GM12878 (cell line): ENCODE measurements around the gene NMRK1. TPM values are rescaled to one million over a fixed set of nuclear protein-coding genes. Genes with fewer than 3 reads are reported as not detected.
A peak's percentile ranks its signal among the peaks of the same experiment; 100 is the strongest.

Experiments
- ASH2L ChIP-seq: fragments of 300-600, 200-600 bp; sonication (generic); IDR thresholded peaks from 2 replicates; pipeline ENCODE4 v1.6.1; 2017; ENCODE audit warnings: low read depth, mild to moderate bottlenecking, borderline replicate concordance
- BMI1 ChIP-seq: fragments of 450-650 bp; IDR thresholded peaks from 2 replicates; pipeline ENCODE4 v1.6.1; 2016; ENCODE audit warnings: mild to moderate bottlenecking, moderate library complexity, borderline replicate concordance
- CHD1 ChIP-seq: IDR thresholded peaks from 2 replicates; pipeline ENCODE4 v1.6.1; 2012; ENCODE audit warnings: low read depth, low read length, improper control_type of control experiment
- CREM ChIP-seq: IDR thresholded peaks from 2 replicates; pipeline ENCODE4 v1.6.1; 2014; ENCODE audit warnings: antibody characterized with exemption, low read depth
- HCFC1 ChIP-seq: fragments of 150-350 bp; IDR thresholded peaks from 2 replicates; pipeline ENCODE4 v1.6.1; 2014; ENCODE audit warnings: low read length
- IRF4 ChIP-seq: IDR thresholded peaks from 2 replicates; pipeline ENCODE4 v1.6.1; 2011; ENCODE audit warnings: low read depth, low read length
- NFXL1 ChIP-seq: fragments of 450-650 bp; IDR thresholded peaks from 2 replicates; pipeline ENCODE4 v1.6.1; 2017; ENCODE audit warnings: antibody characterized with exemption, mild to moderate bottlenecking, borderline replicate concordance
- NR2F1 ChIP-seq: fragments of 450-650 bp; conservative IDR thresholded peaks from 2 replicates; pipeline ENCODE4 v1.6.1; 2017; ENCODE audit warnings: mild to moderate bottlenecking
- RAD51 ChIP-seq: fragments of 450-650 bp; IDR thresholded peaks from 2 replicates; pipeline ENCODE4 v1.6.1; 2016; ENCODE audit warnings: moderate library complexity, mild to moderate bottlenecking, inconsistent platforms
- RBBP5 ChIP-seq: fragments of 200-600 bp; sonication (generic); conservative IDR thresholded peaks from 2 replicates; pipeline ENCODE4 v1.6.1; 2016
- SMAD5 ChIP-seq: IDR thresholded peaks from 2 replicates; pipeline ENCODE4 v1.6.1; 2016; ENCODE audit warnings: antibody characterized with exemption, low read depth
- WRNIP1 ChIP-seq: IDR thresholded peaks from 2 replicates; pipeline ENCODE4 v1.6.1; 2011; ENCODE audit warnings: low read depth, low read length, improper control_type of control experiment, borderline replicate concordance
- ZBTB40 ChIP-seq: fragments of 450-650 bp; IDR thresholded peaks from 2 replicates; pipeline ENCODE4 v1.6.1; 2016; ENCODE audit warnings: mild to moderate bottlenecking, moderate library complexity, borderline replicate concordance
- ZNF274 ChIP-seq: IDR thresholded peaks from one replicate; pipeline ENCODE4 v1.8.0; 2011; ENCODE audit not compliant: insufficient read length, insufficient read depth
- ZNF622 ChIP-seq: fragments of 450-650 bp; IDR thresholded peaks from 2 replicates; pipeline ENCODE4 v1.6.1; 2017; ENCODE audit warnings: mild to moderate bottlenecking, inconsistent platforms
- polyA plus RNA-seq, 11 experiments: library from polyadenylated mRNA; depleted of rRNA in 4 of 11; unstranded in 6 of 11; stranded (reverse) in 5 of 11; fragments of >200 nt; fragmentation: Nextera tagmentation in 4 of 11; fragmentation: Illumina TruSeq in 1 of 11; extraction: Ambion mirVana in 4 of 11; extraction: Trizol in 1 of 11; gene quantifications; 1 replicate in 1 of 11; 2 replicates in 10 of 11; pipeline versions ENCODE4 v1.2.1 to v1.2.3, GENCODE V29; 2011 to 2016; ENCODE audit warnings: inconsistent platforms in 2 of 11, missing spikeins in 2 of 11, low read depth in 1 of 11
- total RNA-seq, 4 experiments: library from RNA; depleted of rRNA in 3 of 4; stranded (reverse); fragments of >200 nt in 3 of 4; fragmentation: Illumina TruSeq in 1 of 4; extraction: Trizol in 1 of 4; gene quantifications; 2 replicates each; pipeline versions ENCODE4 v1.2.1 to v1.2.3, GENCODE V29; 2013 to 2021
- TF ChIP-seq, protein P1 (sequence below): fragments of 450-650 bp; IDR thresholded peaks from 2 replicates; pipeline ENCODE4 v1.6.1; 2017; ENCODE audit warnings: antibody characterized with exemption, mild to moderate bottlenecking, moderate library complexity
- TF ChIP-seq, protein P2 (sequence below): fragments of 450-650 bp; IDR thresholded peaks from 2 replicates; pipeline ENCODE4 v1.6.1; 2017; ENCODE audit warnings: borderline replicate concordance
- TF ChIP-seq, protein P3 (sequence below): IDR thresholded peaks from 2 replicates; pipeline ENCODE4 v1.6.1; 2011; ENCODE audit warnings: borderline replicate concordance, low read depth, mild to moderate bottlenecking, moderate library complexity, low read length; ENCODE audit not compliant: insufficient read depth, poor library complexity, severe bottlenecking
- TF ChIP-seq, protein P4 (sequence below): fragments of 450-650 bp; IDR thresholded peaks from 2 replicates; pipeline ENCODE4 v1.6.1; 2017; ENCODE audit warnings: low read depth, mild to moderate bottlenecking, moderate library complexity

NMRK1 gene
- total and polyA plus RNA-seq, 10 of the 15 experiments (the other 5 are each of a cell fraction or from before 2014, with no cell fraction given): 8.4 to 17.2 (median 12.1) TPM

GRCh38 chr9:75087824-75088645 lies at the start of gene NMRK1, which contains the start of gene OSTF1 (continued):
- TF ChIP-seq, protein P1, sequence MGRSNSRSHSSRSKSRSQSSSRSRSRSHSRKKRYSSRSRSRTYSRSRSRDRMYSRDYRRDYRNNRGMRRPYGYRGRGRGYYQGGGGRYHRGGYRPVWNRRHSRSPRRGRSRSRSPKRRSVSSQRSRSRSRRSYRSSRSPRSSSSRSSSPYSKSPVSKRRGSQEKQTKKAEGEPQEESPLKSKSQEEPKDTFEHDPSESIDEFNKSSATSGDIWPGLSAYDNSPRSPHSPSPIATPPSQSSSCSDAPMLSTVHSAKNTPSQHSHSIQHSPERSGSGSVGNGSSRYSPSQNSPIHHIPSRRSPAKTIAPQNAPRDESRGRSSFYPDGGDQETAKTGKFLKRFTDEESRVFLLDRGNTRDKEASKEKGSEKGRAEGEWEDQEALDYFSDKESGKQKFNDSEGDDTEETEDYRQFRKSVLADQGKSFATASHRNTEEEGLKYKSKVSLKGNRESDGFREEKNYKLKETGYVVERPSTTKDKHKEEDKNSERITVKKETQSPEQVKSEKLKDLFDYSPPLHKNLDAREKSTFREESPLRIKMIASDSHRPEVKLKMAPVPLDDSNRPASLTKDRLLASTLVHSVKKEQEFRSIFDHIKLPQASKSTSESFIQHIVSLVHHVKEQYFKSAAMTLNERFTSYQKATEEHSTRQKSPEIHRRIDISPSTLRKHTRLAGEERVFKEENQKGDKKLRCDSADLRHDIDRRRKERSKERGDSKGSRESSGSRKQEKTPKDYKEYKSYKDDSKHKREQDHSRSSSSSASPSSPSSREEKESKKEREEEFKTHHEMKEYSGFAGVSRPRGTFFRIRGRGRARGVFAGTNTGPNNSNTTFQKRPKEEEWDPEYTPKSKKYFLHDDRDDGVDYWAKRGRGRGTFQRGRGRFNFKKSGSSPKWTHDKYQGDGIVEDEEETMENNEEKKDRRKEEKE: no peak
- no peak for TF ChIP-seq RBBP5
- TF ChIP-seq NR2F1: no peak; the same call in 1 of the 2 replicates
- no peak for TF ChIP-seq HCFC1
- TF ChIP-seq ZNF274: no peak
- 0 out of 2 replicates have a peak, but pooled peaks have one; percentile 8 for TF ChIP-seq CREM
- no peak for TF ChIP-seq IRF4
- no peak for TF ChIP-seq CHD1
- TF ChIP-seq, protein P2, sequence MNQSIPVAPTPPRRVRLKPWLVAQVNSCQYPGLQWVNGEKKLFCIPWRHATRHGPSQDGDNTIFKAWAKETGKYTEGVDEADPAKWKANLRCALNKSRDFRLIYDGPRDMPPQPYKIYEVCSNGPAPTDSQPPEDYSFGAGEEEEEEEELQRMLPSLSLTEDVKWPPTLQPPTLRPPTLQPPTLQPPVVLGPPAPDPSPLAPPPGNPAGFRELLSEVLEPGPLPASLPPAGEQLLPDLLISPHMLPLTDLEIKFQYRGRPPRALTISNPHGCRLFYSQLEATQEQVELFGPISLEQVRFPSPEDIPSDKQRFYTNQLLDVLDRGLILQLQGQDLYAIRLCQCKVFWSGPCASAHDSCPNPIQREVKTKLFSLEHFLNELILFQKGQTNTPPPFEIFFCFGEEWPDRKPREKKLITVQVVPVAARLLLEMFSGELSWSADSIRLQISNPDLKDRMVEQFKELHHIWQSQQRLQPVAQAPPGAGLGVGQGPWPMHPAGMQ: no peak
- peak; percentile 51; the same call in 1 of the 2 replicates for TF ChIP-seq SMAD5
- TF ChIP-seq WRNIP1: no peak
- TF ChIP-seq, protein P3, sequence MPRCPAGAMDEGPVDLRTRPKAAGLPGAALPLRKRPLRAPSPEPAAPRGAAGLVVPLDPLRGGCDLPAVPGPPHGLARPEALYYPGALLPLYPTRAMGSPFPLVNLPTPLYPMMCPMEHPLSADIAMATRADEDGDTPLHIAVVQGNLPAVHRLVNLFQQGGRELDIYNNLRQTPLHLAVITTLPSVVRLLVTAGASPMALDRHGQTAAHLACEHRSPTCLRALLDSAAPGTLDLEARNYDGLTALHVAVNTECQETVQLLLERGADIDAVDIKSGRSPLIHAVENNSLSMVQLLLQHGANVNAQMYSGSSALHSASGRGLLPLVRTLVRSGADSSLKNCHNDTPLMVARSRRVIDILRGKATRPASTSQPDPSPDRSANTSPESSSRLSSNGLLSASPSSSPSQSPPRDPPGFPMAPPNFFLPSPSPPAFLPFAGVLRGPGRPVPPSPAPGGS: no peak
- TF ChIP-seq RAD51: no peak
- TF ChIP-seq ZNF622: no peak
- no peak for TF ChIP-seq NFXL1
- no peak for TF ChIP-seq ZBTB40
- TF ChIP-seq ASH2L: no peak
- TF ChIP-seq, protein P4, sequence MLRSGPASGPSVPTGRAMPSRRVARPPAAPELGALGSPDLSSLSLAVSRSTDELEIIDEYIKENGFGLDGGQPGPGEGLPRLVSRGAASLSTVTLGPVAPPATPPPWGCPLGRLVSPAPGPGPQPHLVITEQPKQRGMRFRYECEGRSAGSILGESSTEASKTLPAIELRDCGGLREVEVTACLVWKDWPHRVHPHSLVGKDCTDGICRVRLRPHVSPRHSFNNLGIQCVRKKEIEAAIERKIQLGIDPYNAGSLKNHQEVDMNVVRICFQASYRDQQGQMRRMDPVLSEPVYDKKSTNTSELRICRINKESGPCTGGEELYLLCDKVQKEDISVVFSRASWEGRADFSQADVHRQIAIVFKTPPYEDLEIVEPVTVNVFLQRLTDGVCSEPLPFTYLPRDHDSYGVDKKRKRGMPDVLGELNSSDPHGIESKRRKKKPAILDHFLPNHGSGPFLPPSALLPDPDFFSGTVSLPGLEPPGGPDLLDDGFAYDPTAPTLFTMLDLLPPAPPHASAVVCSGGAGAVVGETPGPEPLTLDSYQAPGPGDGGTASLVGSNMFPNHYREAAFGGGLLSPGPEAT: no peak
- no peak for TF ChIP-seq BMI1
